Fibroblast of lung (primary cell): ENCODE measurements around the gene TUBB4B. TPM values are rescaled to one million over a fixed set of nuclear protein-coding genes. Genes with fewer than 3 reads are reported as not detected.

Source experiments
- DNase-seq, 2 donors: peaks; one replicate each; pipeline versions ENCODE4 v3.0.0 to v3.0.0-alpha.2; 2010; ENCODE audit warnings: low read depth in 2 of 2
- H2AFZ ChIP-seq: 2 replicates; pipeline ENCODE4 v1.5.1; 2012; ENCODE audit warnings: low read length, control low read depth, inconsistent platforms
- H3K27ac ChIP-seq: 2 replicates; pipeline ENCODE4 v1.5.1; 2011; ENCODE audit warnings: low read length, control low read depth; ENCODE audit not compliant: insufficient read depth
- H3K27me3 ChIP-seq: 2 replicates; pipeline ENCODE4 v1.5.1; 2011; ENCODE audit warnings: mild to moderate bottlenecking, low read length; ENCODE audit not compliant: control insufficient read depth, insufficient read depth
- H3K36me3 ChIP-seq: 2 replicates; pipeline ENCODE4 v1.5.1; 2011; ENCODE audit warnings: low read length; ENCODE audit not compliant: control insufficient read depth, insufficient read depth
- H3K4me1 ChIP-seq: 2 replicates; pipeline ENCODE4 v1.5.1; 2011; ENCODE audit warnings: low read length; ENCODE audit not compliant: control insufficient read depth, insufficient read depth; ENCODE audit errors: extremely low read depth
- H3K4me2 ChIP-seq: 2 replicates; pipeline ENCODE4 v1.5.1; 2011; ENCODE audit warnings: low read length, control low read depth; ENCODE audit not compliant: insufficient read depth; ENCODE audit errors: extremely low read depth
- H3K4me3 ChIP-seq, 4 experiments: fragments of 200-600 bp in 1 of 4; sonication (generic) in 1 of 4; replicated peaks in 1 of 4; 2 replicates each; pipeline ENCODE4 v1.5.1; 2011 to 2016; ENCODE audit warnings: low read length in 4 of 4, low read depth in 3 of 4, mild to moderate bottlenecking in 3 of 4, control low read depth in 2 of 4, inconsistent platforms in 1 of 4, mixed read lengths in 1 of 4; ENCODE audit not compliant: insufficient read depth in 1 of 4; ENCODE audit errors: control extremely low read depth in 1 of 4
- H3K79me2 ChIP-seq: 2 replicates; pipeline ENCODE4 v1.5.1; 2012; ENCODE audit warnings: mild to moderate bottlenecking, low read length, inconsistent platforms; ENCODE audit not compliant: control insufficient read depth, insufficient read depth
- H3K9ac ChIP-seq: 2 replicates; pipeline ENCODE4 v1.5.1; 2011; ENCODE audit warnings: mild to moderate bottlenecking, low read length, control low read depth; ENCODE audit not compliant: insufficient read depth
- H3K9me3 ChIP-seq: 2 replicates; pipeline ENCODE4 v1.5.1; 2012; ENCODE audit warnings: low read depth, low read length; ENCODE audit not compliant: control insufficient read depth, insufficient read depth
- H4K20me1 ChIP-seq: 2 replicates; pipeline ENCODE4 v1.5.1; 2011; ENCODE audit warnings: low read length; ENCODE audit not compliant: control insufficient read depth, insufficient read depth; ENCODE audit errors: extremely low read depth
- EZH2 ChIP-seq: IDR thresholded peaks from 2 replicates; pipeline ENCODE4 v1.5.1; 2012; ENCODE audit warnings: low read length, control low read depth, mild to moderate bottlenecking; ENCODE audit errors: missing control alignments
- polyA plus RNA-seq, 2 donors: library from polyadenylated mRNA; depleted of rRNA in 1 of 2; stranded (reverse) in 1 of 2; unstranded in 1 of 2; fragments of >200 nt; gene quantifications; 2 replicates each; pipeline ENCODE4 v1.2.1, GENCODE V29; 2011 to 2012; ENCODE audit warnings: missing spikeins in 1 of 2
- total RNA-seq: library from RNA; depleted of rRNA; stranded (reverse); fragments of >200 nt; gene quantifications from 2 replicates; pipeline ENCODE4 v1.2.1, GENCODE V29; 2014
- TF ChIP-seq, protein P1 (sequence below), 2 donors: IDR thresholded peaks in 1 of 2; conservative IDR thresholded peaks in 1 of 2; 1 replicate in 1 of 2; 2 replicates in 1 of 2; pipeline ENCODE4 v1.5.1; 2011 to 2012; ENCODE audit warnings: low read length in 2 of 2, control low read depth in 1 of 2, inconsistent platforms in 1 of 2, low read depth in 1 of 2, mild to moderate bottlenecking in 1 of 2

Gene TUBB4B
- total and polyA plus RNA-seq, 2 donors (not counting 1 experiment from before 2014, with no cell fraction given): 111 to 332 TPM

GRCh38 chr9:137198902-137199283 is 42.2 kb upstream of the TUBB4B start:
- Histone ChIP-seq H3K4me1 (peaks cover 8% of the 10 kb centered on the region), H3K27ac (no peak overlapping the region), H3K36me3 (no peaks in the 10 kb centered on the region), H3K9me3 (no peaks in the 10 kb centered on the region), H4K20me1 (no peaks in the 10 kb centered on the region), H2AFZ (no peak overlapping the region), H3K4me2 (peak overlapping the region; percentile 78), H3K79me2 (peaks cover 14% of the 10 kb centered on the region), H3K9ac (no peak overlapping the region), H3K27me3 (no peaks in the 10 kb centered on the region), H3K4me3 (peak overlapping the region in 1 of 4 experiments; percentile 54)
- no peak for DNase-seq
- TF ChIP-seq EZH2: no peak
- TF ChIP-seq, protein P1, sequence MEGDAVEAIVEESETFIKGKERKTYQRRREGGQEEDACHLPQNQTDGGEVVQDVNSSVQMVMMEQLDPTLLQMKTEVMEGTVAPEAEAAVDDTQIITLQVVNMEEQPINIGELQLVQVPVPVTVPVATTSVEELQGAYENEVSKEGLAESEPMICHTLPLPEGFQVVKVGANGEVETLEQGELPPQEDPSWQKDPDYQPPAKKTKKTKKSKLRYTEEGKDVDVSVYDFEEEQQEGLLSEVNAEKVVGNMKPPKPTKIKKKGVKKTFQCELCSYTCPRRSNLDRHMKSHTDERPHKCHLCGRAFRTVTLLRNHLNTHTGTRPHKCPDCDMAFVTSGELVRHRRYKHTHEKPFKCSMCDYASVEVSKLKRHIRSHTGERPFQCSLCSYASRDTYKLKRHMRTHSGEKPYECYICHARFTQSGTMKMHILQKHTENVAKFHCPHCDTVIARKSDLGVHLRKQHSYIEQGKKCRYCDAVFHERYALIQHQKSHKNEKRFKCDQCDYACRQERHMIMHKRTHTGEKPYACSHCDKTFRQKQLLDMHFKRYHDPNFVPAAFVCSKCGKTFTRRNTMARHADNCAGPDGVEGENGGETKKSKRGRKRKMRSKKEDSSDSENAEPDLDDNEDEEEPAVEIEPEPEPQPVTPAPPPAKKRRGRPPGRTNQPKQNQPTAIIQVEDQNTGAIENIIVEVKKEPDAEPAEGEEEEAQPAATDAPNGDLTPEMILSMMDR (conservative IDR thresholded peaks at IDR 0.05 in 1 of 2, IDR thresholded peaks at IDR 0.05 in 1 of 2; ENCODE audit: low read depth in 1 of 2, low read length in 2 of 2): no peak

GRCh38 chr9:137199411-137200121 is 41.5 kb upstream of the TUBB4B start:
- no peak overlapping the region for H3K9ac ChIP-seq
- H4K20me1 ChIP-seq: no peaks in the 10 kb centered on the region
- no peak overlapping the region for H2AFZ ChIP-seq
- no peaks in the 10 kb centered on the region for H3K36me3 ChIP-seq
- no peaks in the 10 kb centered on the region for H3K27me3 ChIP-seq
- H3K9me3 ChIP-seq: no peaks in the 10 kb centered on the region
- TF ChIP-seq, protein P1 (conservative IDR thresholded peaks at IDR 0.05 in 1 of 2, IDR thresholded peaks at IDR 0.05 in 1 of 2; ENCODE audit: low read depth in 1 of 2, low read length in 2 of 2): no peak
- no peak for TF ChIP-seq EZH2
- DNase-seq: peak in 1 of 2 donors; percentile 30
- peaks cover 14% of the 10 kb centered on the region for H3K4me1 ChIP-seq
- peak overlapping the region; percentile 27 to 54 (median 34) for H3K4me3 ChIP-seq
- peaks cover 21% of the 10 kb centered on the region for H3K79me2 ChIP-seq
- H3K4me2 ChIP-seq: peak overlapping the region; percentile 78
- H3K27ac ChIP-seq: no peak overlapping the region

DNA sequence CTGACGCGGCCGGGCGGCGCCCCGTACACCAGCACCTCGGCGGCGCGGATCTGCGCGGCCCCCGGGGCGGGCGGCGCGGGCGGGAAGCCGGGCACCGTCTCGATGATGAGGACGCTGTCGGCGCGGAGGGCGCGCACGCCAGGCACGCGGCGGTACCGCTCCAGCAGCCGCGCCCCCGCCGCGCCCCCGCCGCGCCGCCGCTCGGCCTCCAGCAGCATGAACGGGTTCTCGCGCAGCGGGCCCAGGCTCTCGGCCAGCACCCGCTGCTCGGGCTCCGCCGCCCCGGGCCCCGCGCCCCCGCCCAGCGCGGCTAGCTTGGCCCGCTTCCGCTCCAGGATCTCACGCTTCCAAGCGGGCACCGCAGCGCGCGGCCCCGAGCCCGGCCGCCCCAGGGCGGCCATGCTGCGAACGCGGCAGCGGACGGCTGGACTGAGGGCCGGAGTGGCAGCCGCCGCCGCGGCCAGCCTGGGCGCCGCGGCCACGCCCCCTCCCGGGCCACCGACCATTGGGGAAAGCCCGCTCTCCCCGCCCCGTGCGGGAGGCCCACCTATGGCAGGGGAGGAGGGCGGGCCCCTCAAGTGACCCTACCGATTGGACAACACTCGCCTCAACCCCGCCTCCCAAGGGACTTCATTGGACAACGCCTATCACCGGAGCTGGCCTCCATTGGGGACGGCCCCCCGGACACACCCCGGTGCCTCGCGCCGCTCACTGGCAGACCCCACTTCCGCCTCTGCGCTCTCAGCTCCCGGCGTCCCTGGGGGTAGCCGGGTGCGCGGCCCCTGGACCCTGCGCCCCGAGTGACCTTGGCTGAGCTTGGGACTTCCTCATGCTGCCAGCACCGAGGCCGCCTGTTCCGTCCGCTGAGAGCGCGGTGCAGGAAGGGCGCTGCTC is 40.5 kb upstream of the TUBB4B start, which contains the start of gene TPRN:
Gene TPRN, minus strand, starts transcription at position 431 of the 894 bp plus-strand sequence. Its CDS starts 30 bp downstream, at position 401.
- no peak within 1 kb of the TSS for H2AFZ ChIP-seq
- H3K27ac ChIP-seq: peak within 1 kb of the TSS; percentile 24
- H3K9ac ChIP-seq: peak within 1 kb of the TSS; percentile 61
- H3K27me3 ChIP-seq: no peaks in the 10 kb centered on the region
- H3K4me2 ChIP-seq: peak within 1 kb of the TSS; percentile 78
- peak; percentile 98 to 99 for DNase-seq
- peaks cover 16% of the 10 kb centered on the region for H3K4me1 ChIP-seq
- no peaks in the 10 kb centered on the region for H3K9me3 ChIP-seq
- no peaks in the 10 kb centered on the region for H4K20me1 ChIP-seq
- peaks cover 28% of the 10 kb centered on the region for H3K79me2 ChIP-seq
- peak within 1 kb of the TSS; percentile 47 to 72 (median 60) for H3K4me3 ChIP-seq
- H3K36me3 ChIP-seq: no peaks in the 10 kb centered on the region
- no peak for TF ChIP-seq EZH2
- TF ChIP-seq, protein P1 (conservative IDR thresholded peaks at IDR 0.05 in 1 of 2, IDR thresholded peaks at IDR 0.05 in 1 of 2; ENCODE audit: low read depth in 1 of 2, low read length in 2 of 2): no peak
